ENCODE data around the gene AIF1.
A peak's percentile ranks its signal among the peaks of the same experiment; 100 is the strongest.

AIF1 gene

DNA sequence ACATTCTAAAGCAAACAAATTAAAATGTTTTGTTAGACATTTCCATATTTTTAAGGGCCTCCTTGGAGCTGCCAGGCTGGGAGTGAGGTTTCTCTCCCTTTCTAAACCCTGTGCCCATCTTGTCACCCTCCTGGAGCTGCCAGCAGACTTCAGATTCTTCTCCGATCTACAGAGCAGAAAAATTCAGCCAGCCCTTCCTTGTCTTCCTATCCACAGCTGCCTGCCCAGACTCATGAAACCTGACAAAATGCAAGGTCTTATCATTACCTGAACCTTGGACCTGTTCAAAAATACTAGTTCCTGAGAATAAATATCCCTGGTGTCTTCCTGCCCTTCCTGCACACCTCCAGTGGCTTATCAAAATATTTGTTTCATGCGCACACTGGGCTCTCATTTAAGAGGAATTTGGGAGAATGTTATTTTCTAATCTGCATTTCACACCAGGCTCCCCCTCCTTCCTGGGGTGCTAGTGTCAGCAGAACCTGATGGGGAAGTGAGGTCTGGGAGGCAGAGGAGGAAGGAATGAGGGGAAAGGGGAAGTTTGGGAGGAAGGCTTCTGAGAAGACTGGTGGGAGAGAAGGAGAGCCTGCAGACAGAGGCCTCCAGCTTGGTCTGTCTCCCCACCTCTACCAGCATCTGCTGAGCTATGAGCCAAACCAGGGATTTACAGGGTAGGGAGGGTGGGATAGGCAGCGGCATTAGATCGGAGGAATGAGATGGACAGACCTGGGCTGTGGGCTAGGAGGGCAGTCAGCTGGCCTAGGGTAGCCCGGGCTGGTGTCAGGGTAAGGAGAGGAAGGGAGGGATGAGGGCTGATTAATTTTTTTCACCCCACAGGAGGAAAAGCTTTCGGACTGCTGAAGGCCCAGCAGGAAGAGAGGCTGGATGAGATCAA is at the start of gene AIF1:
Gene AIF1, plus strand, starts transcription at position 551 of the 895 bp plus-strand sequence. Its CDS starts 96 bp downstream, at position 647.
- peaks cover 44% of the 10 kb centered on the region for H3K36me3 Mint-ChIP-seq (ENCODE audit: low read depth)
- intact Hi-C loops (cut with micrococcal nuclease): no loop called here
- H3K9me3 Mint-ChIP-seq: no peaks in the 10 kb centered on the region
- no peaks in the 10 kb centered on the region for H3K27me3 Mint-ChIP-seq
- peak within 1 kb of the TSS; percentile 95 for H3K27ac Mint-ChIP-seq
- H3K4me3 Mint-ChIP-seq: peak within 1 kb of the TSS; percentile 98
- H3K4me1 Mint-ChIP-seq (ENCODE audit: low read depth): peaks cover 76% of the 10 kb centered on the region

DNA sequence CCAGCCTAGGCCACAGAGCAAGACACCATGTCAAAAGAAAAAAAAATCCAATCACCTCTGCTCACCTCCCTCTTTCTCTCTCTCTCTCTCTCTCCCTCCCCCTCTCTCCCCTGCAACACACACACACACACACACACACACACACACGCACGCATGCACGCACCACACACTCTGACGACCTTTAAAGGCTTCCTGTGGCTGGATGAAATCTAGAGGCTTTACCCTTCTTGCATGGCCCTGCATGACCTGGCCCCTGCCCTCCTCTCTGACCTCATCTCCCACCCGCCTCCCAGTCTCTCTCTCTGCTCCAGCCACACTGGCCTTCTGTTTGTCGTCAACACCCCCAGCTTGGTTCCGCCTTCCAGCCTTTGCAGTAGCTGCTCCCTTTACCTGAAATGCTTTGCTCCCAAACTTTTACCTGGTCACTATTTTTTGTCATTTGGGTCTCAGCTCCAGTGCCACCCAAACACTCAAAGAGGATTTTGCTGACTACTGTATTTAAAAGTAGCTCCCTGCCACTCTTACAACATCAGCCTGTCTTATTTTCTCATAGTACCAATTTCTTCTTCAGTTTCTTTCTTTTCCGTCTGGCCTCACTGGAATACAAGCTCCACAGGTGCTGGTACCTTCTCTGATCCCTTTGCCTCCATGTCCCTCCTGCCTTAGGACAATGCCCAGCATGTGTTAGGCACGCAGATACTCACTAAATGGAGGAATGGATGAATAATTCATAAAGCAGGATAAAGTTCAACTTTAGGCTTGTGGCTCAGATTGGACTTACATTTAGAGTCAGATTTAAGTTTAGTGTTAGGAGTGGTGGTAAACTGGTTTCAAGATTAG is 47.3 kb upstream of the AIF1 start:
- Mint-ChIP-seq H3K4me1 (ENCODE audit: low read depth) (peaks cover 47% of the 10 kb centered on the region), H3K27me3 (no peaks in the 10 kb centered on the region), H3K9me3 (no peaks in the 10 kb centered on the region), H3K4me3 (no peak overlapping the region), H3K36me3 (ENCODE audit: low read depth) (no peaks in the 10 kb centered on the region), H3K27ac (peak overlapping the region; percentile 71)
- intact Hi-C loops (cut with micrococcal nuclease): no loop called here

DNA sequence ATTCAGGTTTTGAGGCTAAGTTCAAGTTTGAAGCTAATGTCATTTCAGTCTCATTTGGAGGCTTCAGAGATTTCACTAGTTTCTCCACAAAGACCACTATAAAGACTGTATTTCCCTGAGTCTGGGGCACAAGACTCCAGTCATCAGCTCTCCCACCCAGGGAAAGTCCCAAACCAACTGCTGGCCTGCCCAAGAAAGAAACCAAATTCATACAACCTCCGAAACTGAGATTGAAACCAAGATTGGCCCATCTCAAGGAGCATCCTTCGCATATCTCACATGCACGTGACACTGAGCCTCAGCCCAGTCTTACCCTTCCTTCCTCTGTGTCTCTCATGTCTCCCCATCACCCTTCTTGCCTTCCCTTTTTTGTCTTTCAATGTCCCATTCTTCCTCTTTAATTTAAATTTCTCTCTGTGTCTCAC is 46.5 kb upstream of the AIF1 start:
- Mint-ChIP-seq H3K4me3 (no peak overlapping the region), H3K4me1 (ENCODE audit: low read depth) (peaks cover 46% of the 10 kb centered on the region), H3K27ac (peak overlapping the region; percentile 71), H3K27me3 (peaks cover 3% of the 10 kb centered on the region), H3K36me3 (ENCODE audit: low read depth) (no peaks in the 10 kb centered on the region), H3K9me3 (no peaks in the 10 kb centered on the region)
- intact Hi-C loops (cut with micrococcal nuclease): no loop called here

DNA sequence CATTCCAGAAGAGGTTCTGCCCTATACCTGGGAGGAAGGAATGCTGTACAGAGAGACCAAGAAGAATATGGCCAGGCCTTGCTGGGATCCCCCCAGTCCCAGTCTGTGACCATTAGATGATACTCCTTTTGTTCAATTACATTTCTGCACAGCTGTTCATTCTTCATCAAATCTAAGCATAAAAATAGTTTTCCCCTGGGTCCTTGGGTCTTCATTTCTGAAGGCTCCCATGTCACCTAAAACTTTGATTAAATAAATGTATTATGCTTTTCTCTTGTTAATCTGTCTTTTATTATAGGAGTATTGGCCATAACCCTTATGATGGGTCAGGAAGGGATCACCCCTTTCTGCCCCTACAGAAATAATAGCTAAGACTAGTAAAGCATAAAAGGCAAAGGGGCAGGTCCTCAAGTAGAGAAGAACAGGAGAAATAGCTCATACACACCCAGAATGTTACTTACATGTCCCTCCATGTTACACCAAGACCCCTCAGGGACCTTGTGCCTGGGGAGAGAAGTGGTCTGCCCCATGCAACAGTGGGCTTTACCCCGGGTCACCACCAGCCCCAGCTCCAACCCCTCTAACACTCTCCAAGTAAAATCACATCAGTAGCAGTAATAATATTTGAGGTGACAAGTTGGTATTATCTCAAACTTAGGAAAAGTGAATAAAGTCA is 45.0 kb upstream of the AIF1 start:
- H3K27ac Mint-ChIP-seq: no peak overlapping the region
- H3K36me3 Mint-ChIP-seq (ENCODE audit: low read depth): no peaks in the 10 kb centered on the region
- H3K27me3 Mint-ChIP-seq: peaks cover 3% of the 10 kb centered on the region
- H3K4me1 Mint-ChIP-seq (ENCODE audit: low read depth): peaks cover 55% of the 10 kb centered on the region
- no peak overlapping the region for H3K4me3 Mint-ChIP-seq
- intact Hi-C loops (cut with micrococcal nuclease): no loop called here
- no peaks in the 10 kb centered on the region for H3K9me3 Mint-ChIP-seq

DNA sequence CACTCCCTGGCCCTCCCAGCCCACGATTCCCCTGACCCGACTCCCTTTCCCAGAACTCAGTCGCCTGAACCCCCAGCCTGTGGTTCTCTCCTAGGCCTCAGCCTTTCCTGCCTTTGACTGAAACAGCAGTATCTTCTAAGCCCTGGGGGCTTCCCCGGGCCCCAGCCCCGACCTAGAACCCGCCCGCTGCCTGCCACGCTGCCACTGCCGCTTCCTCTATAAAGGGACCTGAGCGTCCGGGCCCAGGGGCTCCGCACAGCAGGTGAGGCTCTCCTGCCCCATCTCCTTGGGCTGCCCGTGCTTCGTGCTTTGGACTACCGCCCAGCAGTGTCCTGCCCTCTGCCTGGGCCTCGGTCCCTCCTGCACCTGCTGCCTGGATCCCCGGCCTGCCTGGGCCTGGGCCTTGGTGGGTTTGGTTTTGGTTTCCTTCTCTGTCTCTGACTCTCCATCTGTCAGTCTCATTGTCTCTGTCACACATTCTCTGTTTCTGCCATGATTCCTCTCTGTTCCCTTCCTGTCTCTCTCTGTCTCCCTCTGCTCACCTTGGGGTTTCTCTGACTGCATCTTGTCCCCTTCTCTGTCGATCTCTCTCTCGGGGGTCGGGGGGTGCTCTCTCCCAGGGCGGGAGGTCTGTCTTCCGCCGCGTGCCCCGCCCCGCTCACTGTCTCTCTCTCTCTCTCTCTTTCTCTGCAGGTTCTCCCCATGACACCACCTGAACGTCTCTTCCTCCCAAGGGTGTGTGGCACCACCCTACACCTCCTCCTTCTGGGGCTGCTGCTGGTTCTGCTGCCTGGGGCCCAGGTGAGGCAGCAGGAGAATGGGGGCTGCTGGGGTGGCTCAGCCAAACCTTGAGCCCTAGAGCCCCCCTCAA is 42.8 kb upstream of the AIF1 start, which contains the start of gene LTA:
Gene LTA, plus strand, starts transcription at position 249 of the 871 bp plus-strand sequence. Its CDS starts 454 bp downstream, at position 703.
- Mint-ChIP-seq H3K36me3 (ENCODE audit: low read depth) (peaks cover 18% of the 10 kb centered on the region), H3K27me3 (peaks cover 3% of the 10 kb centered on the region), H3K27ac (peak within 1 kb of the TSS; percentile 79)

DNA sequence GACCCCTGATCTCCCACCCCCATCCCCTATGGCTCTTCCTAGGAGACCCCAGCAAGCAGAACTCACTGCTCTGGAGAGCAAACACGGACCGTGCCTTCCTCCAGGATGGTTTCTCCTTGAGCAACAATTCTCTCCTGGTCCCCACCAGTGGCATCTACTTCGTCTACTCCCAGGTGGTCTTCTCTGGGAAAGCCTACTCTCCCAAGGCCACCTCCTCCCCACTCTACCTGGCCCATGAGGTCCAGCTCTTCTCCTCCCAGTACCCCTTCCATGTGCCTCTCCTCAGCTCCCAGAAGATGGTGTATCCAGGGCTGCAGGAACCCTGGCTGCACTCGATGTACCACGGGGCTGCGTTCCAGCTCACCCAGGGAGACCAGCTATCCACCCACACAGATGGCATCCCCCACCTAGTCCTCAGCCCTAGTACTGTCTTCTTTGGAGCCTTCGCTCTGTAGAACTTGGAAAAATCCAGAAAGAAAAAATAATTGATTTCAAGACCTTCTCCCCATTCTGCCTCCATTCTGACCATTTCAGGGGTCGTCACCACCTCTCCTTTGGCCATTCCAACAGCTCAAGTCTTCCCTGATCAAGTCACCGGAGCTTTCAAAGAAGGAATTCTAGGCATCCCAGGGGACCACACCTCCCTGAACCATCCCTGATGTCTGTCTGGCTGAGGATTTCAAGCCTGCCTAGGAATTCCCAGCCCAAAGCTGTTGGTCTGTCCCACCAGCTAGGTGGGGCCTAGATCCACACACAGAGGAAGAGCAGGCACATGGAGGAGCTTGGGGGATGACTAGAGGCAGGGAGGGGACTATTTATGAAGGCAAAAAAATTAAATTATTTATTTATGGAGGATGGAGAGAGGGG is 41.6 kb upstream of the AIF1 start:
- no peak overlapping the region for H3K4me3 Mint-ChIP-seq
- H3K36me3 Mint-ChIP-seq (ENCODE audit: low read depth): peaks cover 23% of the 10 kb centered on the region
- peak overlapping the region; percentile 79 for H3K27ac Mint-ChIP-seq
- H3K27me3 Mint-ChIP-seq: peaks cover 3% of the 10 kb centered on the region
- intact Hi-C loops (cut with micrococcal nuclease): no loop called here
- peaks cover 73% of the 10 kb centered on the region for H3K4me1 Mint-ChIP-seq (ENCODE audit: low read depth)
- no peaks in the 10 kb centered on the region for H3K9me3 Mint-ChIP-seq

More for the DNA sequence above, 42.8 kb upstream of the AIF1 start, which contains the start of gene LTA:
- H3K9me3 Mint-ChIP-seq: no peaks in the 10 kb centered on the region
- peaks cover 77% of the 10 kb centered on the region for H3K4me1 Mint-ChIP-seq (ENCODE audit: low read depth)
- no peak within 1 kb of the TSS for H3K4me3 Mint-ChIP-seq
- intact Hi-C loops (cut with micrococcal nuclease): no loop called here

DNA sequence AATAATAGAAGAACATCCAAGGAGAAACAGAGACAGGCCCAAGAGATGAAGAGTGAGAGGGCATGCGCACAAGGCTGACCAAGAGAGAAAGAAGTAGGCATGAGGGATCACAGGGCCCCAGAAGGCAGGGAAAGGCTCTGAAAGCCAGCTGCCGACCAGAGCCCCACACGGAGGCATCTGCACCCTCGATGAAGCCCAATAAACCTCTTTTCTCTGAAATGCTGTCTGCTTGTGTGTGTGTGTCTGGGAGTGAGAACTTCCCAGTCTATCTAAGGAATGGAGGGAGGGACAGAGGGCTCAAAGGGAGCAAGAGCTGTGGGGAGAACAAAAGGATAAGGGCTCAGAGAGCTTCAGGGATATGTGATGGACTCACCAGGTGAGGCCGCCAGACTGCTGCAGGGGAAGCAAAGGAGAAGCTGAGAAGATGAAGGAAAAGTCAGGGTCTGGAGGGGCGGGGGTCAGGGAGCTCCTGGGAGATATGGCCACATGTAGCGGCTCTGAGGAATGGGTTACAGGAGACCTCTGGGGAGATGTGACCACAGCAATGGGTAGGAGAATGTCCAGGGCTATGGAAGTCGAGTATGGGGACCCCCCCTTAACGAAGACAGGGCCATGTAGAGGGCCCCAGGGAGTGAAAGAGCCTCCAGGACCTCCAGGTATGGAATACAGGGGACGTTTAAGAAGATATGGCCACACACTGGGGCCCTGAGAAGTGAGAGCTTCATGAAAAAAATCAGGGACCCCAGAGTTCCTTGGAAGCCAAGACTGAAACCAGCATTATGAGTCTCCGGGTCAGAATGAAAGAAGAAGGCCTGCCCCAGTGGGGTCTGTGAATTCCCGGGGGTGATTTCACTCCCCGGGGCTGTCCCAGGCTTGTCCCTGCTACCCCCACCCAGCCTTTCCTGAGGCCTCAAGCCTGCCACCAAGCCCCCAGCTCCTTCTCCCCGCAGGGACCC is 40.6 kb upstream of the AIF1 start:
- intact Hi-C loops (cut with micrococcal nuclease): no loop called here

DNA sequence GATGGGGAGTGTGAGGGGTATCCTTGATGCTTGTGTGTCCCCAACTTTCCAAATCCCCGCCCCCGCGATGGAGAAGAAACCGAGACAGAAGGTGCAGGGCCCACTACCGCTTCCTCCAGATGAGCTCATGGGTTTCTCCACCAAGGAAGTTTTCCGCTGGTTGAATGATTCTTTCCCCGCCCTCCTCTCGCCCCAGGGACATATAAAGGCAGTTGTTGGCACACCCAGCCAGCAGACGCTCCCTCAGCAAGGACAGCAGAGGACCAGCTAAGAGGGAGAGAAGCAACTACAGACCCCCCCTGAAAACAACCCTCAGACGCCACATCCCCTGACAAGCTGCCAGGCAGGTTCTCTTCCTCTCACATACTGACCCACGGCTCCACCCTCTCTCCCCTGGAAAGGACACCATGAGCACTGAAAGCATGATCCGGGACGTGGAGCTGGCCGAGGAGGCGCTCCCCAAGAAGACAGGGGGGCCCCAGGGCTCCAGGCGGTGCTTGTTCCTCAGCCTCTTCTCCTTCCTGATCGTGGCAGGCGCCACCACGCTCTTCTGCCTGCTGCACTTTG is 39.6 kb upstream of the AIF1 start, which contains the start of gene TNF:
Gene TNF, plus strand, starts transcription at position 231 of the 567 bp plus-strand sequence. Its CDS starts 177 bp downstream, at position 408.
- Mint-ChIP-seq H3K9me3 (no peaks in the 10 kb centered on the region), H3K27me3 (peaks cover 3% of the 10 kb centered on the region)

More for the DNA sequence above, 40.6 kb upstream of the AIF1 start:
- Mint-ChIP-seq H3K9me3 (no peaks in the 10 kb centered on the region), H3K27me3 (peaks cover 3% of the 10 kb centered on the region), H3K4me1 (ENCODE audit: low read depth) (peaks cover 69% of the 10 kb centered on the region), H3K27ac (peak overlapping the region; percentile 79), H3K36me3 (ENCODE audit: low read depth) (peaks cover 23% of the 10 kb centered on the region), H3K4me3 (no peak overlapping the region)

DNA sequence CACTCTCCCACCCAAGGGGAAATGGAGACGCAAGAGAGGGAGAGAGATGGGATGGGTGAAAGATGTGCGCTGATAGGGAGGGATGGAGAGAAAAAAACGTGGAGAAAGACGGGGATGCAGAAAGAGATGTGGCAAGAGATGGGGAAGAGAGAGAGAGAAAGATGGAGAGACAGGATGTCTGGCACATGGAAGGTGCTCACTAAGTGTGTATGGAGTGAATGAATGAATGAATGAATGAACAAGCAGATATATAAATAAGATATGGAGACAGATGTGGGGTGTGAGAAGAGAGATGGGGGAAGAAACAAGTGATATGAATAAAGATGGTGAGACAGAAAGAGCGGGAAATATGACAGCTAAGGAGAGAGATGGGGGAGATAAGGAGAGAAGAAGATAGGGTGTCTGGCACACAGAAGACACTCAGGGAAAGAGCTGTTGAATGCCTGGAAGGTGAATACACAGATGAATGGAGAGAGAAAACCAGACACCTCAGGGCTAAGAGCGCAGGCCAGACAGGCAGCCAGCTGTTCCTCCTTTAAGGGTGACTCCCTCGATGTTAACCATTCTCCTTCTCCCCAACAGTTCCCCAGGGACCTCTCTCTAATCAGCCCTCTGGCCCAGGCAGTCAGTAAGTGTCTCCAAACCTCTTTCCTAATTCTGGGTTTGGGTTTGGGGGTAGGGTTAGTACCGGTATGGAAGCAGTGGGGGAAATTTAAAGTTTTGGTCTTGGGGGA is 38.9 kb upstream of the AIF1 start:
- H3K36me3 Mint-ChIP-seq (ENCODE audit: low read depth): peaks cover 27% of the 10 kb centered on the region
- H3K9me3 Mint-ChIP-seq: no peaks in the 10 kb centered on the region
- intact Hi-C loops (cut with micrococcal nuclease): no loop called here
- peak overlapping the region; percentile 79 for H3K27ac Mint-ChIP-seq
- peaks cover 3% of the 10 kb centered on the region for H3K27me3 Mint-ChIP-seq
- H3K4me1 Mint-ChIP-seq (ENCODE audit: low read depth): peaks cover 80% of the 10 kb centered on the region
- H3K4me3 Mint-ChIP-seq: peak overlapping the region; percentile 82

More for the DNA sequence above, 39.6 kb upstream of the AIF1 start, which contains the start of gene TNF:
- intact Hi-C loops (cut with micrococcal nuclease): no loop called here
- H3K36me3 Mint-ChIP-seq (ENCODE audit: low read depth): peaks cover 23% of the 10 kb centered on the region
- H3K4me3 Mint-ChIP-seq: peak within 1 kb of the TSS; percentile 82
- peaks cover 76% of the 10 kb centered on the region for H3K4me1 Mint-ChIP-seq (ENCODE audit: low read depth)
- H3K27ac Mint-ChIP-seq: peak within 1 kb of the TSS; percentile 79

DNA sequence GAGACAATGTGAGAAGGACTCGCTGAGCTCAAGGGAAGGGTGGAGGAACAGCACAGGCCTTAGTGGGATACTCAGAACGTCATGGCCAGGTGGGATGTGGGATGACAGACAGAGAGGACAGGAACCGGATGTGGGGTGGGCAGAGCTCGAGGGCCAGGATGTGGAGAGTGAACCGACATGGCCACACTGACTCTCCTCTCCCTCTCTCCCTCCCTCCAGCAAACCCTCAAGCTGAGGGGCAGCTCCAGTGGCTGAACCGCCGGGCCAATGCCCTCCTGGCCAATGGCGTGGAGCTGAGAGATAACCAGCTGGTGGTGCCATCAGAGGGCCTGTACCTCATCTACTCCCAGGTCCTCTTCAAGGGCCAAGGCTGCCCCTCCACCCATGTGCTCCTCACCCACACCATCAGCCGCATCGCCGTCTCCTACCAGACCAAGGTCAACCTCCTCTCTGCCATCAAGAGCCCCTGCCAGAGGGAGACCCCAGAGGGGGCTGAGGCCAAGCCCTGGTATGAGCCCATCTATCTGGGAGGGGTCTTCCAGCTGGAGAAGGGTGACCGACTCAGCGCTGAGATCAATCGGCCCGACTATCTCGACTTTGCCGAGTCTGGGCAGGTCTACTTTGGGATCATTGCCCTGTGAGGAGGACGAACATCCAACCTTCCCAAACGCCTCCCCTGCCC is 38.0 kb upstream of the AIF1 start:
- H3K36me3 Mint-ChIP-seq (ENCODE audit: low read depth): peaks cover 36% of the 10 kb centered on the region
- peak overlapping the region; percentile 79 for H3K27ac Mint-ChIP-seq
- H3K4me1 Mint-ChIP-seq (ENCODE audit: low read depth): peaks cover 81% of the 10 kb centered on the region
- intact Hi-C loops (cut with micrococcal nuclease): no loop called here
- peak overlapping the region; percentile 82 for H3K4me3 Mint-ChIP-seq
- H3K27me3 Mint-ChIP-seq: peaks cover 3% of the 10 kb centered on the region
- no peaks in the 10 kb centered on the region for H3K9me3 Mint-ChIP-seq

Data from dendritic cell treated with granulocyte-macrophage colony-stimulating factor and Interleukin-4, amounts not matched to agents 40 ng/mL and 50 ng/mL, for 4 days (primary cell).